HEK293 (cell line): ENCODE data around the gene RETN.
A peak's percentile ranks its signal among the peaks of the same experiment; 100 is the strongest.

Experiments
- CTCF ChIA-PET: fragments of 350-600 bp; formaldehyde crosslinking; extraction: SDS; loops from one replicate; lab custom pipeline; 2021; ENCODE audit warnings: antibody characterized with exemption; lab: Yijun Ruan, JAX
- POLR2A ChIA-PET: fragments of 300-600 bp; formaldehyde crosslinking; extraction: SDS; loops from one replicate; lab custom pipeline; 2020; ENCODE audit warnings: antibody characterized with exemption, inconsistent platforms; lab: Yijun Ruan, JAX
- H3K27ac ChIP-seq: fragments of 200-500 bp; sonication (Bioruptor generic); 2 replicates; pipeline ENCODE4 v1.5.1; 2014; ENCODE audit warnings: low read depth, low read length, control low read depth, inconsistent platforms; ENCODE audit errors: extremely low read depth
- H3K36me3 ChIP-seq, 2 experiments: fragments of 200-500 bp in 1 of 2; sonication (Bioruptor generic) in 1 of 2; 1 replicate in 1 of 2; 2 replicates in 1 of 2; pipeline ENCODE4 v1.5.1; 2014 to 2017; ENCODE audit warnings: inconsistent platforms in 2 of 2, low read length in 2 of 2; ENCODE audit not compliant: control insufficient read depth in 2 of 2, insufficient read depth in 1 of 2
- H3K4me1 ChIP-seq: fragments of 200-500 bp; sonication (Bioruptor generic); 2 replicates; pipeline ENCODE4 v1.5.1; 2014; ENCODE audit warnings: mild to moderate bottlenecking, low read length, inconsistent platforms; ENCODE audit not compliant: control insufficient read depth, insufficient read depth
- H3K4me3 ChIP-seq: 2 replicates; pipeline ENCODE4 v1.5.1; 2011; ENCODE audit warnings: low read depth, mild to moderate bottlenecking, control low read depth, low read length, moderate library complexity
- H3K9me3 ChIP-seq: fragments of 200-500 bp; sonication (Bioruptor generic); 2 replicates; pipeline ENCODE4 v1.5.1; 2014; ENCODE audit warnings: low read depth, low read length, inconsistent platforms; ENCODE audit not compliant: control insufficient read depth, insufficient read depth
- HOXA7 ChIP-seq: sonication (generic); formaldehyde crosslinking; IDR thresholded peaks from 2 replicates; pipeline ENCODE4 v1.8.1; 2022; ENCODE audit warnings: missing genetic modification reagents, borderline replicate concordance
- TCF7L2 ChIP-seq: IDR thresholded peaks from 2 replicates; pipeline ENCODE4 v1.6.1; 2011; ENCODE audit warnings: low read depth, mild to moderate bottlenecking, inconsistent platforms, low read length, moderate library complexity, borderline replicate concordance
- ZNF114 ChIP-seq: fragments of 450-650 bp; formaldehyde crosslinking; IDR thresholded peaks from 2 replicates; pipeline ENCODE4 v1.5.0; 2017; ENCODE audit warnings: missing biosample characterization, missing genetic modification characterization
- ZNF169 ChIP-seq: fragments of 450-650 bp; formaldehyde crosslinking; IDR thresholded peaks from 2 replicates; pipeline ENCODE4 v1.5.1; 2016; ENCODE audit warnings: missing biosample characterization, missing genetic modification characterization
- ZNF211 ChIP-seq: fragments of 450-650 bp; formaldehyde crosslinking; IDR thresholded peaks from 2 replicates; pipeline ENCODE4 v1.5.1; 2016; ENCODE audit warnings: low read depth, missing biosample characterization, missing genetic modification characterization
- ZNF248 ChIP-seq: fragments of 450-650 bp; formaldehyde crosslinking; IDR thresholded peaks from 2 replicates; pipeline ENCODE4 v1.5.1; 2017; ENCODE audit warnings: missing biosample characterization, missing genetic modification characterization
- ZNF433 ChIP-seq: fragments of 450-650 bp; formaldehyde crosslinking; IDR thresholded peaks from 2 replicates; pipeline ENCODE4 v1.5.1; 2016; ENCODE audit warnings: missing biosample characterization, missing genetic modification characterization, low read depth
- ZNF473 ChIP-seq: fragments of 450-650 bp; formaldehyde crosslinking; IDR thresholded peaks from 2 replicates; pipeline ENCODE4 v1.5.1; 2017; ENCODE audit warnings: missing biosample characterization, missing genetic modification characterization
- ZNF501 ChIP-seq: fragments of 450-650 bp; formaldehyde crosslinking; IDR thresholded peaks from 2 replicates; pipeline ENCODE4 v1.5.1; 2016; ENCODE audit warnings: missing biosample characterization, missing genetic modification characterization
- ZNF549 ChIP-seq: fragments of 450-650 bp; IDR thresholded peaks from 2 replicates; pipeline ENCODE4 v1.5.1; 2018; ENCODE audit warnings: missing biosample characterization, missing genetic modification characterization, mild to moderate bottlenecking, inconsistent platforms, moderate library complexity
- ZNF658 ChIP-seq: fragments of 450-650 bp; formaldehyde crosslinking; IDR thresholded peaks from 2 replicates; pipeline ENCODE4; 2016; ENCODE audit warnings: missing biosample characterization, missing genetic modification characterization
- ZNF707 ChIP-seq: fragments of 450-650 bp; formaldehyde crosslinking; IDR thresholded peaks from 2 replicates; pipeline ENCODE4 v1.5.1; 2016; ENCODE audit warnings: missing biosample characterization, missing genetic modification characterization
- ZNF792 ChIP-seq: fragments of 450-650 bp; formaldehyde crosslinking; IDR thresholded peaks from 2 replicates; pipeline ENCODE4 v1.5.1; 2016; ENCODE audit warnings: missing biosample characterization, missing genetic modification characterization
- ZSCAN16 ChIP-seq: fragments of 450-650 bp; formaldehyde crosslinking; IDR thresholded peaks from 2 replicates; pipeline ENCODE4 v1.5.1; 2016; ENCODE audit warnings: missing biosample characterization, missing genetic modification characterization
- ZSCAN23 ChIP-seq: fragments of 450-650 bp; formaldehyde crosslinking; IDR thresholded peaks from 2 replicates; pipeline ENCODE4 v1.5.1; 2016; ENCODE audit warnings: missing biosample characterization, missing genetic modification characterization
- TF ChIP-seq, protein P1 (sequence below): fragments of 450-650 bp; formaldehyde crosslinking; IDR thresholded peaks from 2 replicates; pipeline ENCODE4 v1.5.1; 2016; ENCODE audit warnings: missing biosample characterization, missing genetic modification characterization, low read depth
- TF ChIP-seq, protein P2 (sequence below): fragments of 450-650 bp; formaldehyde crosslinking; IDR thresholded peaks from 2 replicates; pipeline ENCODE4 v1.5.1; 2016; ENCODE audit warnings: missing biosample characterization, missing genetic modification characterization
- TF ChIP-seq, protein P3 (sequence below): fragments of 450-650 bp; formaldehyde crosslinking; IDR thresholded peaks from 2 replicates; pipeline ENCODE4 v1.5.1; 2016; ENCODE audit warnings: missing biosample characterization, missing genetic modification characterization
- TF ChIP-seq, protein P4 (sequence below): fragments of 450-650 bp; formaldehyde crosslinking; IDR thresholded peaks from 2 replicates; pipeline ENCODE4 v1.5.1; 2016; ENCODE audit warnings: missing biosample characterization, missing genetic modification characterization
- TF ChIP-seq, protein P5 (sequence below): fragments of 450-650 bp; formaldehyde crosslinking; IDR thresholded peaks from 2 replicates; pipeline ENCODE4 v1.5.1; 2017; ENCODE audit warnings: missing biosample characterization, mild to moderate bottlenecking, missing genetic modification characterization, moderate library complexity

RETN gene

DNA sequence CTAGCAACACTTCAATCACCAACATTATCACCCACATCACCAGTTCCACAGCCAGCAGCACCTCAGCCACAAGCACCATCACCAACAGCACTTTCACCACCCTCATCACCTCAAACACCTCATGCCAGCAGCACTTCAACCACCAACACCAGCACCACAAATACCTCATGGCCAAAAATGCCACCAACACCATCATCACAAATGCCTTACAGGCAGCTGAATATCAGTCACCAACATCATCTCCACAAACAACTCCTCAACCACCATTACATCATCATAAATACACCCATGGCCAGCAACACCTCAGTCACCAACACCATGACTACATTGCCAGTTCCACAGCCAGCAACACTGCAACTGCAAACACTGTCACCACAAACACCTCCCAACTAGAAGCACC lies 22.6 kb downstream of the RETN start:
- no peaks in the 10 kb centered on the region for H3K4me1 ChIP-seq
- H3K27ac ChIP-seq: no peak overlapping the region
- TF ChIP-seq ZSCAN16 (tag by site-specific recombination) (no peak), ZNF169 (tag by site-specific recombination) (0 out of 2 replicates have a peak, but pooled peaks have one; percentile 54), ZNF792 (tag by site-specific recombination) (no peak), ZNF658 (tag by site-specific recombination) (0 out of 2 replicates have a peak, but pooled peaks have one; percentile 6), ZNF248 (0 out of 2 replicates have a peak, but pooled peaks have one; percentile 26), ZNF433 (tag by site-specific recombination) (no peak), ZNF501 (tag by site-specific recombination) (no peak)
- TF ChIP-seq, protein P1, sequence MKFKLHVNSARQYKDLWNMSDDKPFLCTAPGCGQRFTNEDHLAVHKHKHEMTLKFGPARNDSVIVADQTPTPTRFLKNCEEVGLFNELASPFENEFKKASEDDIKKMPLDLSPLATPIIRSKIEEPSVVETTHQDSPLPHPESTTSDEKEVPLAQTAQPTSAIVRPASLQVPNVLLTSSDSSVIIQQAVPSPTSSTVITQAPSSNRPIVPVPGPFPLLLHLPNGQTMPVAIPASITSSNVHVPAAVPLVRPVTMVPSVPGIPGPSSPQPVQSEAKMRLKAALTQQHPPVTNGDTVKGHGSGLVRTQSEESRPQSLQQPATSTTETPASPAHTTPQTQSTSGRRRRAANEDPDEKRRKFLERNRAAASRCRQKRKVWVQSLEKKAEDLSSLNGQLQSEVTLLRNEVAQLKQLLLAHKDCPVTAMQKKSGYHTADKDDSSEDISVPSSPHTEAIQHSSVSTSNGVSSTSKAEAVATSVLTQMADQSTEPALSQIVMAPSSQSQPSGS (tag by site-specific recombination): peak; percentile 89
- TF ChIP-seq, all 188 proteins: peak for 4
- no peaks in the 10 kb centered on the region for H3K36me3 ChIP-seq
- ChIA-PET CTCF (interaction anchor here (1.3 kb wide), 1 partner anchor 11 kb away, joined by 3 read pairs; the partner anchor contains the start of gene TRAPPC5), POLR2A (no interaction called here)
- no peaks in the 10 kb centered on the region for H3K9me3 ChIP-seq
- no peak overlapping the region for H3K4me3 ChIP-seq

DNA sequence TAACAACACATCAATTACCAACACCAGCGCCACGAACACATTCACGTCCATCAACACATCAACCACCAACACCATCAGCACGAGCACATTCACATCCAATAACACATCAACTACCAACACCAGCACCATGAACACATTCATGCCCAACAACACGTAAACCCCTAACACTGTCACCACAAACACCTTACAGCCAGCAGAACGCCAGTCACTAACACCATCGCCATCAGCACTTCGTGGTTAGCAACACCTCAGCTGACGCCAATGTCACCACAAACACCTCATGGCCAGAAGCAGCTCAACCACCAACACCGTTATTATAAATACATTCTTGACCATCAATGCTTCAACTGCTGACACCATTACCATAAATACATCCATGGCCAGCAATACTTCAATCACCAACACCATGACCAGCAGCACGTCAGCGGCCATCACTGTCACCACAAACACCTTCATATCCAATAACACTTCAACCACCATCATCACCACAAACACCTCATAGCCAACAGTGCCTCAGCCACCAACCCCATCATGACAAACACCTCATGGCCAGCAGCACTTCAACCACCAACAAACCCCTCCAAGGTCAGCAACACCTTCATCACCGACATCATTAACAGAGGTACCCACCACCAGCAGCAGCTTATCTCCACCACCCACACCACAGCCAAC lies 23.7 kb downstream of the RETN start:
- CTCF ChIA-PET: no interaction called here
- H3K36me3 ChIP-seq: no peaks in the 10 kb centered on the region
- TF ChIP-seq HOXA7 (CRISPR knock-in tag) (no peak), ZNF473 (tag by site-specific recombination) (0 out of 2 replicates have a peak, but pooled peaks have one; percentile 27)
- TF ChIP-seq, all 188 proteins: peak for 1
- POLR2A ChIA-PET: no interaction called here
- no peak overlapping the region for H3K27ac ChIP-seq
- no peaks in the 10 kb centered on the region for H3K4me1 ChIP-seq
- H3K4me3 ChIP-seq: no peak overlapping the region
- no peaks in the 10 kb centered on the region for H3K9me3 ChIP-seq

DNA sequence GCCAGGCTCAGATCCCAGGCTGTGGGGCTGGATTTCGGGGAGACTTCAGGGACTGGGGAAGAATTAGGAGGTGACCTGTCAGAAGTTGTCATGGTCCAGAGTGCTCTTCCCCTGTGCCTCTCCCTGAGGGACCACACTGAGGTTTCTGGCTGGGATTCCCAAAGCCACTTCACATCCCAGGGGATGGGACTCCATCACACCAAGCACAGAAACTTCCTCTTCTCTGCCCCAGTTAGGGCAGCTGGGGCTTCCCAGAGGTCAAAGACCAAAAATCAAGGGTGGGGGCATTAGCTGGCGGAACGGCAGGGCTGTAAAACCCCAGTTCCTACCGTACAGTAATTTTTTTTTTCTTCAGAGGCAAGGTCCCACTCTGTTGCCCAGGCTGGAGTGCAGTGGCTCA lies 25.6 kb downstream of the RETN start:
- no peak overlapping the region for H3K4me3 ChIP-seq
- no peaks in the 10 kb centered on the region for H3K9me3 ChIP-seq
- H3K27ac ChIP-seq: no peak overlapping the region
- POLR2A ChIA-PET: no interaction called here
- H3K4me1 ChIP-seq: no peaks in the 10 kb centered on the region
- no peaks in the 10 kb centered on the region for H3K36me3 ChIP-seq
- CTCF ChIA-PET: no interaction called here
- TF ChIP-seq ZNF211 (tag by site-specific recombination) (no peak), TCF7L2 (no peak), ZNF114 (tag by site-specific recombination) (no peak), ZSCAN16 (tag by site-specific recombination) (no peak), ZNF707 (tag by site-specific recombination) (no peak), ZNF549 (tag by site-specific recombination) (no peak), ZSCAN23 (tag by site-specific recombination) (no peak)
- TF ChIP-seq, protein P2, sequence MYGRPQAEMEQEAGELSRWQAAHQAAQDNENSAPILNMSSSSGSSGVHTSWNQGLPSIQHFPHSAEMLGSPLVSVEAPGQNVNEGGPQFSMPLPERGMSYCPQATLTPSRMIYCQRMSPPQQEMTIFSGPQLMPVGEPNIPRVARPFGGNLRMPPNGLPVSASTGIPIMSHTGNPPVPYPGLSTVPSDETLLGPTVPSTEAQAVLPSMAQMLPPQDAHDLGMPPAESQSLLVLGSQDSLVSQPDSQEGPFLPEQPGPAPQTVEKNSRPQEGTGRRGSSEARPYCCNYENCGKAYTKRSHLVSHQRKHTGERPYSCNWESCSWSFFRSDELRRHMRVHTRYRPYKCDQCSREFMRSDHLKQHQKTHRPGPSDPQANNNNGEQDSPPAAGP (tag by site-specific recombination): no peak
- TF ChIP-seq, protein P3, sequence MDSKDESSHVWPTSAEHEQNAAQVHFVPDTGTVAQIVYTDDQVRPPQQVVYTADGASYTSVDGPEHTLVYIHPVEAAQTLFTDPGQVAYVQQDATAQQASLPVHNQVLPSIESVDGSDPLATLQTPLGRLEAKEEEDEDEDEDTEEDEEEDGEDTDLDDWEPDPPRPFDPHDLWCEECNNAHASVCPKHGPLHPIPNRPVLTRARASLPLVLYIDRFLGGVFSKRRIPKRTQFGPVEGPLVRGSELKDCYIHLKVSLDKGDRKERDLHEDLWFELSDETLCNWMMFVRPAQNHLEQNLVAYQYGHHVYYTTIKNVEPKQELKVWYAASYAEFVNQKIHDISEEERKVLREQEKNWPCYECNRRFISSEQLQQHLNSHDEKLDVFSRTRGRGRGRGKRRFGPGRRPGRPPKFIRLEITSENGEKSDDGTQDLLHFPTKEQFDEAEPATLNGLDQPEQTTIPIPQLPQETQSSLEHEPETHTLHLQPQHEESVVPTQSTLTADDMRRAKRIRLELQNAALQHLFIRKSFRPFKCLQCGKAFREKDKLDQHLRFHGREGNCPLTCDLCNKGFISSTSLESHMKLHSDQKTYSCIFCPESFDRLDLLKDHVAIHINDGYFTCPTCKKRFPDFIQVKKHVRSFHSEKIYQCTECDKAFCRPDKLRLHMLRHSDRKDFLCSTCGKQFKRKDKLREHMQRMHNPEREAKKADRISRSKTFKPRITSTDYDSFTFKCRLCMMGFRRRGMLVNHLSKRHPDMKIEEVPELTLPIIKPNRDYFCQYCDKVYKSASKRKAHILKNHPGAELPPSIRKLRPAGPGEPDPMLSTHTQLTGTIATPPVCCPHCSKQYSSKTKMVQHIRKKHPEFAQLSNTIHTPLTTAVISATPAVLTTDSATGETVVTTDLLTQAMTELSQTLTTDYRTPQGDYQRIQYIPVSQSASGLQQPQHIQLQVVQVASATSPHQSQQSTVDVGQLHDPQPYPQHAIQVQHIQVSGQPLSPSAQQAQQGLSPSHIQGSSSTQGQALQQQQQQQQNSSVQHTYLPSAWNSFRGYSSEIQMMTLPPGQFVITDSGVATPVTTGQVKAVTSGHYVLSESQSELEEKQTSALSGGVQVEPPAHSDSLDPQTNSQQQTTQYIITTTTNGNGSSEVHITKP (tag by site-specific recombination): no peak
- TF ChIP-seq, protein P4, sequence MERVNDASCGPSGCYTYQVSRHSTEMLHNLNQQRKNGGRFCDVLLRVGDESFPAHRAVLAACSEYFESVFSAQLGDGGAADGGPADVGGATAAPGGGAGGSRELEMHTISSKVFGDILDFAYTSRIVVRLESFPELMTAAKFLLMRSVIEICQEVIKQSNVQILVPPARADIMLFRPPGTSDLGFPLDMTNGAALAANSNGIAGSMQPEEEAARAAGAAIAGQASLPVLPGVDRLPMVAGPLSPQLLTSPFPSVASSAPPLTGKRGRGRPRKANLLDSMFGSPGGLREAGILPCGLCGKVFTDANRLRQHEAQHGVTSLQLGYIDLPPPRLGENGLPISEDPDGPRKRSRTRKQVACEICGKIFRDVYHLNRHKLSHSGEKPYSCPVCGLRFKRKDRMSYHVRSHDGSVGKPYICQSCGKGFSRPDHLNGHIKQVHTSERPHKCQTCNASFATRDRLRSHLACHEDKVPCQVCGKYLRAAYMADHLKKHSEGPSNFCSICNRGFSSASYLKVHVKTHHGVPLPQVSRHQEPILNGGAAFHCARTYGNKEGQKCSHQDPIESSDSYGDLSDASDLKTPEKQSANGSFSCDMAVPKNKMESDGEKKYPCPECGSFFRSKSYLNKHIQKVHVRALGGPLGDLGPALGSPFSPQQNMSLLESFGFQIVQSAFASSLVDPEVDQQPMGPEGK (tag by site-specific recombination): no peak
- TF ChIP-seq, protein P5, sequence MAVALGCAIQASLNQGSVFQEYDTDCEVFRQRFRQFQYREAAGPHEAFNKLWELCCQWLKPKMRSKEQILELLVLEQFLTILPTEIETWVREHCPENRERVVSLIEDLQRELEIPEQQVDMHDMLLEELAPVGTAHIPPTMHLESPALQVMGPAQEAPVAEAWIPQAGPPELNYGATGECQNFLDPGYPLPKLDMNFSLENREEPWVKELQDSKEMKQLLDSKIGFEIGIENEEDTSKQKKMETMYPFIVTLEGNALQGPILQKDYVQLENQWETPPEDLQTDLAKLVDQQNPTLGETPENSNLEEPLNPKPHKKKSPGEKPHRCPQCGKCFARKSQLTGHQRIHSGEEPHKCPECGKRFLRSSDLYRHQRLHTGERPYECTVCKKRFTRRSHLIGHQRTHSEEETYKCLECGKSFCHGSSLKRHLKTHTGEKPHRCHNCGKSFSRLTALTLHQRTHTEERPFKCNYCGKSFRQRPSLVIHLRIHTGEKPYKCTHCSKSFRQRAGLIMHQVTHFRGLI: no peak
- TF ChIP-seq, all 188 proteins: peak for 0
